Hepatocyte (in vitro differentiated cells): Measurements from ENCODE around the gene GIPC1. TPM values are rescaled to one million over a fixed set of nuclear protein-coding genes. Genes with fewer than 3 reads are reported as not detected.

Experiments
- DNase-seq: peaks from one replicate; pipeline ENCODE4 v3.0.0-alpha.2; 2016; ENCODE audit warnings: low spot score
- H2AFZ ChIP-seq: fragments of 200-600 bp; sonication (generic); 2 replicates; pipeline ENCODE4 v1.6.0; 2016; ENCODE audit warnings: antibody characterized with exemption, mild to moderate bottlenecking
- H3K27ac ChIP-seq: fragments of 200-600 bp; sonication (generic); 2 replicates; pipeline ENCODE4 v1.5.1; 2016; ENCODE audit warnings: mild to moderate bottlenecking
- H3K27me3 ChIP-seq: fragments of 200-600 bp; sonication (generic); 2 replicates; pipeline ENCODE4 v1.6.1; 2016
- H3K36me3 ChIP-seq: fragments of 200-600 bp; sonication (generic); replicated peaks from 2 replicates; pipeline ENCODE4 v1.5.1; 2016; ENCODE audit warnings: low read depth; ENCODE audit not compliant: insufficient read depth
- H3K4me1 ChIP-seq: fragments of 200-600 bp; sonication (generic); 2 replicates; pipeline ENCODE4 v1.5.1; 2016; ENCODE audit warnings: mild to moderate bottlenecking, moderate library complexity; ENCODE audit not compliant: insufficient read depth
- H3K4me2 ChIP-seq: fragments of 200-600 bp; sonication (generic); 2 replicates; pipeline ENCODE4 v1.6.0; 2016
- H3K4me3 ChIP-seq: fragments of 200-600 bp; sonication (generic); 2 replicates; pipeline ENCODE4 v1.5.1; 2016; ENCODE audit warnings: mild to moderate bottlenecking
- H3K79me2 ChIP-seq: fragments of 200-600 bp; sonication (generic); 2 replicates; pipeline ENCODE4 v1.6.0; 2017; ENCODE audit warnings: mild to moderate bottlenecking
- H3K9me2 ChIP-seq: fragments of 200-600 bp; sonication (generic); replicated peaks from 2 replicates; pipeline ENCODE4 v1.6.0; 2017; ENCODE audit warnings: mild to moderate bottlenecking; ENCODE audit not compliant: insufficient read depth
- H3K9me3 ChIP-seq: fragments of 200-600 bp; sonication (generic); 2 replicates; pipeline ENCODE4 v1.5.1; 2016; ENCODE audit warnings: low read depth, mild to moderate bottlenecking
- H4K20me1 ChIP-seq: fragments of 200-600 bp; sonication (generic); 2 replicates; pipeline ENCODE4 v1.6.0; 2016; ENCODE audit warnings: mild to moderate bottlenecking; ENCODE audit not compliant: insufficient read depth, poor library complexity, severe bottlenecking
- CTCF ChIP-seq: fragments of 200-600 bp; sonication (generic); IDR thresholded peaks from 2 replicates; pipeline ENCODE4 v1.5.1; 2016; ENCODE audit warnings: antibody characterized with exemption, mild to moderate bottlenecking; ENCODE audit not compliant: poor library complexity
- EZH2 ChIP-seq: fragments of 200-600 bp; sonication (generic); IDR thresholded peaks from 2 replicates; pipeline ENCODE4 v1.6.1; 2016; ENCODE audit warnings: antibody characterized with exemption, mild to moderate bottlenecking, borderline replicate concordance
- EZH2phosphoT487 ChIP-seq: fragments of 200-600 bp; sonication (generic); IDR thresholded peaks from one replicate; pipeline ENCODE4 v1.6.1; 2018; ENCODE audit warnings: antibody characterized with exemption, mild to moderate bottlenecking, low read depth, moderate library complexity; ENCODE audit not compliant: unreplicated experiment, severe bottlenecking
- WGBS: methylation state at CpG from one replicate; pipeline ENCODE4 v1.1.6; 2016; ENCODE audit warnings: low lambda C conversion rate; ENCODE audit errors: missing lambda C conversion rate; 5-methylcytosine and 5-hydroxymethylcytosine counted together
- polyA plus RNA-seq: library from polyadenylated mRNA; unstranded; fragments of >200 nt; fragmentation: Nextera tagmentation; extraction: Ambion mirVana; gene quantifications from 2 replicates; pipeline ENCODE4 v1.2.1, GENCODE V29; 2016
- total RNA-seq: library from RNA; depleted of rRNA; stranded (reverse); fragments of >200 nt; gene quantifications from 2 replicates; pipeline ENCODE4 v1.2.3, GENCODE V29; 2014

GIPC1 gene
- total and polyA plus RNA-seq, 2 experiments from 2014 or later, result 127 to 186 TPM

- Histone ChIP-seq H3K27ac (peak overlapping the region; percentile 85), H3K9me3 (no peaks in the 10 kb centered on the region), H2AFZ (peak overlapping the region; percentile 4), H3K4me2 (peak overlapping the region; percentile 92), H3K4me3 (peak overlapping the region; percentile 95), H3K36me3 (no peaks in the 10 kb centered on the region), H4K20me1 (peaks cover 21% of the 10 kb centered on the region), H3K79me2 (peaks cover 36% of the 10 kb centered on the region), H3K4me1 (peaks cover 27% of the 10 kb centered on the region), H3K27me3 (no peaks in the 10 kb centered on the region), H3K9me2 (no peaks in the 10 kb centered on the region)
- no peak for TF ChIP-seq CTCF
- TF ChIP-seq EZH2, result no peak
- TF ChIP-seq EZH2phosphoT487, result no peak
- DNase-seq, result no peak
- WGBS, result 36% methylated on average over 12 of the region's 14 CpGs
Observed at GRCh38 chr19:14494910-14495671, 836 bp downstream of the GIPC1 start.

- Histone ChIP-seq H3K9me3 (no peaks in the 10 kb centered on the region), H3K9me2 (no peaks in the 10 kb centered on the region), H3K4me1 (peaks cover 27% of the 10 kb centered on the region), H3K79me2 (peaks cover 36% of the 10 kb centered on the region), H3K4me2 (peak overlapping the region; percentile 92), H3K4me3 (no peak overlapping the region), H3K27me3 (no peaks in the 10 kb centered on the region), H3K27ac (peak overlapping the region; percentile 85), H3K36me3 (no peaks in the 10 kb centered on the region), H2AFZ (no peak overlapping the region), H4K20me1 (peaks cover 21% of the 10 kb centered on the region)
- DNase-seq, result no peak
- 87% methylated on average over 4 of the region's 4 CpGs for WGBS
- TF ChIP-seq EZH2, result no peak
- no peak for TF ChIP-seq EZH2phosphoT487
- TF ChIP-seq CTCF, result no peak
Observed at GRCh38 chr19:14494411-14494810, 1.5 kb downstream of the GIPC1 start.

GRCh38 chr19:14492756-14493337 is 3.1 kb downstream of the GIPC1 start:
- Histone ChIP-seq H3K36me3 (no peaks in the 10 kb centered on the region), H3K4me3 (no peak overlapping the region)

More at GRCh38 chr19:14492756-14493337, 3.1 kb downstream of the GIPC1 start:
- peaks cover 40% of the 10 kb centered on the region for H3K79me2 ChIP-seq
- H3K4me1 ChIP-seq, result peaks cover 25% of the 10 kb centered on the region
- H3K27ac ChIP-seq, result no peak overlapping the region
- peaks cover 21% of the 10 kb centered on the region for H4K20me1 ChIP-seq
- no peaks in the 10 kb centered on the region for H3K9me2 ChIP-seq
- no peak overlapping the region for H3K4me2 ChIP-seq
- 89% methylated on average over 5 of the region's 5 CpGs for WGBS
- no peak for DNase-seq
- no peaks in the 10 kb centered on the region for H3K27me3 ChIP-seq
- H3K9me3 ChIP-seq, result no peaks in the 10 kb centered on the region
- H2AFZ ChIP-seq, result no peak overlapping the region
- TF ChIP-seq EZH2phosphoT487 (no peak), EZH2 (no peak), CTCF (no peak)
